ENCODE measurements around the gene PCYT1A. TPM values are rescaled to one million over a fixed set of nuclear protein-coding genes. Genes with fewer than 3 reads are reported as not detected.
"Not testable (repeated sequence)": the region's sequence is repeated elsewhere in the genome, so short reads cannot be mapped to it uniquely, and the experiment has no call there.

Gene PCYT1A
- total RNA-seq, 1 donor from 2014 or later = 54.6 TPM

GRCh38 chr3:196246612-196247308, 40.8 kb downstream of the PCYT1A start:
- intact Hi-C loops (cut with micrococcal nuclease) = no loop called here
- H3K27ac Mint-ChIP-seq = no peak overlapping the region
- no peak for ATAC-seq (ENCODE audit: low read depth)
- no peaks in the 10 kb centered on the region for H3K9me3 Mint-ChIP-seq
- H3K36me3 Mint-ChIP-seq (ENCODE audit: low read depth) = peaks cover 51% of the 10 kb centered on the region
- no peak overlapping the region for H3K4me3 Mint-ChIP-seq
- ChIA-PET POLR2A (interaction anchor here (0.7 kb wide), 1 partner anchor 151 kb away, joined by 3 read pairs; no protein-coding TSS in a partner anchor), CTCF (no interaction called here)
- no peak for TF ChIP-seq CTCF (IDR thresholded peaks at IDR 0.05)
- H3K27me3 Mint-ChIP-seq = no peaks in the 10 kb centered on the region
- no peak for DNase-seq
- H3K4me1 Mint-ChIP-seq = peaks cover 2% of the 10 kb centered on the region

- ATAC-seq (ENCODE audit: low read depth); intact Hi-C loops (cut with micrococcal nuclease); H3K27ac Mint-ChIP-seq; H3K4me3 Mint-ChIP-seq; DNase-seq; CTCF ChIA-PET; H3K9me3 Mint-ChIP-seq; H3K4me1 Mint-ChIP-seq; H3K27me3 Mint-ChIP-seq; POLR2A ChIA-PET: not testable (repeated sequence)
- H3K36me3 Mint-ChIP-seq (ENCODE audit: low read depth) = peaks cover 68% of the 10 kb centered on the region
Measured at GRCh38 chr3:196244166-196244565, 43.4 kb downstream of the PCYT1A start.

- CTCF ChIA-PET = no interaction called here
- no peak for DNase-seq
- POLR2A ChIA-PET = no interaction called here
- intact Hi-C loops (cut with micrococcal nuclease) = no loop called here
- H3K4me3 Mint-ChIP-seq = no peak overlapping the region
- peaks cover 75% of the 10 kb centered on the region for H3K36me3 Mint-ChIP-seq (ENCODE audit: low read depth)
- no peak overlapping the region for H3K27ac Mint-ChIP-seq
- TF ChIP-seq CTCF (IDR thresholded peaks at IDR 0.05) = no peak
- no peaks in the 10 kb centered on the region for H3K4me1 Mint-ChIP-seq
- no peaks in the 10 kb centered on the region for H3K9me3 Mint-ChIP-seq
- ATAC-seq (ENCODE audit: low read depth) = no peak
- no peaks in the 10 kb centered on the region for H3K27me3 Mint-ChIP-seq
Measured at GRCh38 chr3:196241704-196242103, 45.8 kb downstream of the PCYT1A start.

- no peak for ATAC-seq (ENCODE audit: low read depth)
- Mint-ChIP-seq H3K36me3 (ENCODE audit: low read depth) (peaks cover 69% of the 10 kb centered on the region), H3K27ac (no peak overlapping the region), H3K4me3 (no peak overlapping the region), H3K4me1 (no peaks in the 10 kb centered on the region), H3K27me3 (no peaks in the 10 kb centered on the region), H3K9me3 (no peaks in the 10 kb centered on the region)
- no peak for DNase-seq
- intact Hi-C loops (cut with micrococcal nuclease) = no loop called here
- POLR2A ChIA-PET = no interaction called here
- CTCF ChIA-PET = no interaction called here
- no peak for TF ChIP-seq CTCF (IDR thresholded peaks at IDR 0.05)
Measured at GRCh38 chr3:196240424-196240823, 47.1 kb downstream of the PCYT1A start.

GRCh38 chr3:196238612-196239560, 48.6 kb downstream of the PCYT1A start:
- no peak for TF ChIP-seq CTCF (IDR thresholded peaks at IDR 0.05)
- POLR2A ChIA-PET = no interaction called here
- ATAC-seq (ENCODE audit: low read depth) = no peak
- Mint-ChIP-seq H3K36me3 (ENCODE audit: low read depth) (peaks cover 62% of the 10 kb centered on the region), H3K4me3 (no peak overlapping the region), H3K27me3 (no peaks in the 10 kb centered on the region), H3K9me3 (no peaks in the 10 kb centered on the region), H3K4me1 (no peaks in the 10 kb centered on the region), H3K27ac (no peak overlapping the region)
- intact Hi-C loops (cut with micrococcal nuclease) = no loop called here
- CTCF ChIA-PET = no interaction called here
- DNase-seq = no peak

All from activated B cell treated with CpG ODN at 0.5 μM for 24 hours (primary cell).